ENCODE measurements around the gene CRYL1.

CRYL1 gene

DNA sequence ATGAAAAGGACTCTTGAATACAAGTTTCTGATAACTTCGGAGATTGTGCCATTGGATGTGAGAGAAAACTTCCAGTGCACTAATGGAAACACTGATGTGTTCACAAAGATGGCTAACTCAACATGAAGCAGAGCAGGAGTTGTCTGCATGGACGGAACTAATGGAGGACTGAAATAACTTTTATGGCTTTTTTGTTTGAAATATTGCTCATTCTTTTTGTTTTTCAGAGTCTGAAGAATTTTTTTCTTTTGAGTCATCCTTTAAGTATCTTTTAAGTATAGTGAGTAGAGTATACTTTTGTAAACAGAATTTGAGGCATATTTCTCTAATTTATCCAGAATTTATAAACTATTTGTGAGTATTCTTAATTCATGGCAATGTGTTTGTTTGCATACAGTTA is 25.7 kb downstream of the CRYL1 start:
- no peaks in the 10 kb centered on the region for H3K9me2 ChIP-seq (replicated peaks; ENCODE audit: insufficient read depth, low read length)
- no peaks in the 10 kb centered on the region for H4K20me1 ChIP-seq (ENCODE audit: low read depth, low read length)
- H3F3A ChIP-seq (ENCODE audit: insufficient read depth) = 0 out of 2 replicates have a peak, but pooled peaks cover 3% of the 10 kb centered on the region
- no peak overlapping the region for H3K4me3 ChIP-seq (ENCODE audit: insufficient read depth, low read length, poor library complexity, severe bottlenecking)
- H3K27ac ChIP-seq (ENCODE audit: low read depth, low read length) = no peak overlapping the region
- H3K27me3 ChIP-seq (ENCODE audit: low read length) = no peaks in the 10 kb centered on the region
- no peak overlapping the region for H3K9ac ChIP-seq (ENCODE audit: low read length)
- no peaks in the 10 kb centered on the region for H3K79me2 ChIP-seq (ENCODE audit: insufficient read depth, low read length)
- H3K4me2 ChIP-seq (ENCODE audit: low read depth, low read length, poor library complexity, severe bottlenecking) = no peak overlapping the region
- no peaks in the 10 kb centered on the region for H3K36me3 ChIP-seq (ENCODE audit: low read length)
- TF ChIP-seq EZH2phosphoT487 (conservative IDR thresholded peaks at IDR 0.05; ENCODE audit: low read length) = no peak
- TF ChIP-seq, protein P1, sequence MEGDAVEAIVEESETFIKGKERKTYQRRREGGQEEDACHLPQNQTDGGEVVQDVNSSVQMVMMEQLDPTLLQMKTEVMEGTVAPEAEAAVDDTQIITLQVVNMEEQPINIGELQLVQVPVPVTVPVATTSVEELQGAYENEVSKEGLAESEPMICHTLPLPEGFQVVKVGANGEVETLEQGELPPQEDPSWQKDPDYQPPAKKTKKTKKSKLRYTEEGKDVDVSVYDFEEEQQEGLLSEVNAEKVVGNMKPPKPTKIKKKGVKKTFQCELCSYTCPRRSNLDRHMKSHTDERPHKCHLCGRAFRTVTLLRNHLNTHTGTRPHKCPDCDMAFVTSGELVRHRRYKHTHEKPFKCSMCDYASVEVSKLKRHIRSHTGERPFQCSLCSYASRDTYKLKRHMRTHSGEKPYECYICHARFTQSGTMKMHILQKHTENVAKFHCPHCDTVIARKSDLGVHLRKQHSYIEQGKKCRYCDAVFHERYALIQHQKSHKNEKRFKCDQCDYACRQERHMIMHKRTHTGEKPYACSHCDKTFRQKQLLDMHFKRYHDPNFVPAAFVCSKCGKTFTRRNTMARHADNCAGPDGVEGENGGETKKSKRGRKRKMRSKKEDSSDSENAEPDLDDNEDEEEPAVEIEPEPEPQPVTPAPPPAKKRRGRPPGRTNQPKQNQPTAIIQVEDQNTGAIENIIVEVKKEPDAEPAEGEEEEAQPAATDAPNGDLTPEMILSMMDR (IDR thresholded peaks at IDR 0.05; ENCODE audit: insufficient read depth, low read length, poor library complexity, severe bottlenecking) = no peak
- H2AFZ ChIP-seq (ENCODE audit: low read depth, low read length, severe bottlenecking) = no peak overlapping the region
- H3K9me3 ChIP-seq (ENCODE audit: insufficient read depth, low read length) = peaks cover 13% of the 10 kb centered on the region; the same call in 1 of the 2 replicates

DNA sequence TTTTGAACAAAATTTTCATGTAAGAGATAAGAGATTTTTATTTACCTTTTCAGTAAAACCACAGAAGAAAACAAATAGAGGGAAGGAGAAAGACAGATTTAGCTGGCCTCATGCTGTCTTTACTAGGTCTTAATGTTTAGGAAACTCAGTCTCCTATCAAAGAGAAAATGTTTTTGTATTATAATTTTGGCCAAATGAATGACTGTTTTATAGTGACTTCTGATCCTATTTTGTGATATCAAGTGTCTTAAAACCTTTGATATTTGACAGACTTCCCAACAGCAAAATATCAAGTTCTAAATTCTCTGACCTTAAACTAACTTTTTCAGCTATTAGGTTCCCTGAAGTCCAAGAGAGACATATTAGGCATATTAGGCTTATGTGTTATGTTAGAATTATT is 27.0 kb downstream of the CRYL1 start:
- H3K27me3 ChIP-seq (ENCODE audit: low read length) = no peaks in the 10 kb centered on the region
- 0 out of 2 replicates have a peak, but pooled peaks cover 3% of the 10 kb centered on the region for H3F3A ChIP-seq (ENCODE audit: insufficient read depth)
- H3K9ac ChIP-seq (ENCODE audit: low read length) = no peak overlapping the region
- no peaks in the 10 kb centered on the region for H3K79me2 ChIP-seq (ENCODE audit: insufficient read depth, low read length)
- H4K20me1 ChIP-seq (ENCODE audit: low read depth, low read length) = no peaks in the 10 kb centered on the region
- no peak overlapping the region for H3K4me3 ChIP-seq (ENCODE audit: insufficient read depth, low read length, poor library complexity, severe bottlenecking)
- no peak overlapping the region for H2AFZ ChIP-seq (ENCODE audit: low read depth, low read length, severe bottlenecking)
- no peak overlapping the region for H3K4me2 ChIP-seq (ENCODE audit: low read depth, low read length, poor library complexity, severe bottlenecking)
- H3K36me3 ChIP-seq (ENCODE audit: low read length) = no peaks in the 10 kb centered on the region
- H3K9me2 ChIP-seq (replicated peaks; ENCODE audit: insufficient read depth, low read length) = no peaks in the 10 kb centered on the region
- TF ChIP-seq, protein P1 (IDR thresholded peaks at IDR 0.05; ENCODE audit: insufficient read depth, low read length, poor library complexity, severe bottlenecking) = no peak
- no peak for TF ChIP-seq EZH2phosphoT487 (conservative IDR thresholded peaks at IDR 0.05; ENCODE audit: low read length)
- no peak overlapping the region for H3K27ac ChIP-seq (ENCODE audit: low read depth, low read length)
- H3K9me3 ChIP-seq (ENCODE audit: insufficient read depth, low read length) = peaks cover 13% of the 10 kb centered on the region; the same call in 1 of the 2 replicates

DNA sequence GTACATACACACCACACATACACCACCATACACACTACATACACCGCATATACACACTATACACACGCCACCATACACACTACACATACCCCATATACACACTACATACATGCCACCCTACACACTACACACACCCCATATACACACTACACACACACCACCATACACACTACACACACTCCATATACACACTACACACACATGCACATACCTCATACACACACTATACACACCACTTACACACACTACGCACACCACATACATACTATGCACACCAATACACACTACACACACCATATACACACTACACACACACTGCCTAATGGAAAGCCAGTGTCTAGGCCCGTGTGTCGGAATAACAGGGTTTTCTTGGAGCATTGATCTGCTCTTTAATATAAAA is 27.5 kb downstream of the CRYL1 start:
- H3K9me3 ChIP-seq (ENCODE audit: insufficient read depth, low read length) = peaks cover 13% of the 10 kb centered on the region; the same call in 1 of the 2 replicates
- H4K20me1 ChIP-seq (ENCODE audit: low read depth, low read length) = no peaks in the 10 kb centered on the region

More for the DNA sequence above, 27.5 kb downstream of the CRYL1 start:
- H3K36me3 ChIP-seq (ENCODE audit: low read length) = no peaks in the 10 kb centered on the region
- TF ChIP-seq EZH2phosphoT487 (conservative IDR thresholded peaks at IDR 0.05; ENCODE audit: low read length) = no peak
- TF ChIP-seq, protein P1 (IDR thresholded peaks at IDR 0.05; ENCODE audit: insufficient read depth, low read length, poor library complexity, severe bottlenecking) = no peak
- H3F3A ChIP-seq (ENCODE audit: insufficient read depth) = 0 out of 2 replicates have a peak, but pooled peaks cover 3% of the 10 kb centered on the region
- H2AFZ ChIP-seq (ENCODE audit: low read depth, low read length, severe bottlenecking) = no peak overlapping the region
- H3K9ac ChIP-seq (ENCODE audit: low read length) = no peak overlapping the region
- H3K4me2 ChIP-seq (ENCODE audit: low read depth, low read length, poor library complexity, severe bottlenecking) = no peak overlapping the region
- no peaks in the 10 kb centered on the region for H3K9me2 ChIP-seq (replicated peaks; ENCODE audit: insufficient read depth, low read length)
- no peak overlapping the region for H3K27ac ChIP-seq (ENCODE audit: low read depth, low read length)
- H3K27me3 ChIP-seq (ENCODE audit: low read length) = no peaks in the 10 kb centered on the region
- no peaks in the 10 kb centered on the region for H3K79me2 ChIP-seq (ENCODE audit: insufficient read depth, low read length)
- H3K4me3 ChIP-seq (ENCODE audit: insufficient read depth, low read length, poor library complexity, severe bottlenecking) = no peak overlapping the region

All from SU-DHL-6 (cell line).